HG03139 (cell line): ENCODE measurements around the gene SCGB1A1.
"Not testable (repeated sequence)": the region's sequence is repeated elsewhere in the genome, so short reads cannot be mapped to it uniquely, and the experiment has no call there.

Experiments used
- ATAC-seq: cut with Tn5 transposase; IDR thresholded peaks from one replicate; pipeline ENCODE4 v1.9.1; 2021; ENCODE audit not compliant: unreplicated experiment

SCGB1A1 gene

DNA sequence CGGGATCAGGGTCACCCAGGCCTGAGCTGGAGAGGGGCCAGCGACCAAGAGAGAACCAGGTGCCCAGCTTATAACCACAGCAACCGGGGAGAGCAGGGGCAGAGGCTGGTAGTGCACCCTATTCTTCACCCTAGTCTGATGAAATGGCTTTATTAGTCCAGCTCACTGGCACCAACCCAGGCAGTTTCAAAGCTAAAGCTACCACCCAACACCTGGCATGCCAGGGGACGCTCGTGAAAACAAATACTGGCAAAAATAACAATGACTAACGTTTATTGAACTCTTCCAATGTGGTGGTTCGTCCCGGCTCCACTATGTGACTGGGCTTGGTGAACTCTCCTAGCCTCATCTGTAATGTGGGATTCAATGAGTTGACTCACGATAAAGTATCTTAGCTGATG, 30.6 kb downstream of the SCGB1A1 start:
- ATAC-seq: no peak

DNA sequence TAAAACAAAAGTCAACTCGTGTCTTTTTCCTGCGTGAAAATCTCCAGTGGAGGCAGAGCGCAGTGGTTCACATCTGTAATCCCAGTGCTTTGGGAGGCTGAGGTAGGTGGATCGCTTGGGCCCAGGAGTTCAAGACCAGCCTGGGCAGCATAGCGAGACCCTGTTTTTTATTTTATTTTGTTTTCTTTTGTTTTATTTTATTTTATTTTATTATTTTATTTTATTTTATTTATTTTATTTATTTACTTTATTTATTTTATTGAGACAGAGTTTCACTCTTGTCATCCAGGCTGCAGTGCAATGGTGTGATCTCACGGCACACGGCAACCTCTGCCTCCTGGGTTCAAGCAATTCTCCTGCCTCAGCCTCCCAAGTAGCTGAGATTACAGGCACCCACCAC, 31.1 kb downstream of the SCGB1A1 start:
- ATAC-seq: not testable (repeated sequence)

DNA sequence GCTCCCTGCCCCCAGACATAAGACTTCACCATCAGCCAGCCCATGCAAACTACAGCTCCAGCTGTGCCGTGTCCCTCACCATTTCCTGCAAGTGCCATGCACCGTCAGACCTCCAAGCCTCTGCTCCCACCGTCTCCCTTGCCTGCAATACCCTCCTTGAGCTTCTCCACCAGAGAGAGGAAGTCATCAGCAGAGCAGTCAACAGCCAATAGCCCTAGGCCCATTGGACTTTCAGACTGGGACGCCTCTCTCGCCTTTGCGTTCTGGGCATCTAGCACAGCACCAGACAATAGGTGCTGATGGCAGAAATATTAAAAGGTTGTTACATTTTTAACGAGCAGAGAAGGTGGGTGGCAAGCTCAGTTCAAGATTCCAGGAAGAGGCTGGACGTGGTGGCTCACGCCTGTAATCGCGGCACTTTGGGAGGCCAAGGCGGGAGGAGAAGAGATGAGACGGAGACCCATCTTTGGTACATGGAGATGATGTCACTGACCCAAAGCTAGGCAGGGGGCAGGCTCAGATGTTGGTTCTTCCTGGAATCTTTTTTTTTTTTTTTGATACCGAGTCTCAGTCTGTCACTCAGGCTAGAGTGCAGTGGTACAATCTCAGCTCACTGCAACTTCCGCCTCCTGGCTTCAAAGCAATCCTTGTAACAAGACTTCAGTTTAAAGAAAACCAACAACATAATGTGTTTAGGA, 31.9 kb downstream of the SCGB1A1 start:
- ATAC-seq: no peak

DNA sequence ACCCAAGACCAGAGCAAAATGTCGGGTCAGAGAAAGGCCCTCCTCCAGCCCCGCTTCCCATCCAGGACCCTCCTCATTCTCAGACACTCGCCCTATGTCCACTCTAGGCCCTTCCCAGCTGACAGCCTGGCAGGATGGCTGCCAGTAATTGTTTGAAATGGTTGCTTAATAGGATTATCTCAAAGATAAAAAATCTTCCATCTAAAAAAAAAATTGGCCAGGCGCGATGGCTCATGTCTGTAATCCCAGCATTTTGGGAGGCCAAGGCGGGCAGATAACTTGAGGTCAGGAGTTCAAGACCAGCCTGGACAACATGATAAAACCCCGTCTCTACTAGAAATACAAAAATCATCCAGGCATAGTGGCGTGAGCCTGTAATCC, 32.4 kb downstream of the SCGB1A1 start:
- no peak for ATAC-seq

DNA sequence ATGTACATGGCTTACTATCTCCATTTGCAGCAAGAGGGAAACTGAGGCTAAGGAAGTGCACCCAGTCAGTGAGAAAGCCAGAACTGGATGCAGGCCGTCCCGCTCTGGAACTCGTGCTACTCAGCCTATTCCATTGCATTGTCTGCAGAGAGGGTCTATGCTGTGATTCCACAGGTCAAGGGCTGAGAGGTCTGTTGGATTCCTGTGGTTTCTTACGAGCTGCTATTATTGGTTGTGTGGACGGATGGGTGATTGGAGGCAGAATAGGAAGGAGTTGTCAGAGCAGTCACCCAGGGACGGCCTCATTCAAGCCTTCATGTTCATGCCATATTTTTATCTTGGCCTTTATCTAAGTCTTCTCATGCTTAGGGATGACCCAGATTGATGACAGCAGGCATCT, 33.4 kb downstream of the SCGB1A1 start:
- no peak for ATAC-seq

DNA sequence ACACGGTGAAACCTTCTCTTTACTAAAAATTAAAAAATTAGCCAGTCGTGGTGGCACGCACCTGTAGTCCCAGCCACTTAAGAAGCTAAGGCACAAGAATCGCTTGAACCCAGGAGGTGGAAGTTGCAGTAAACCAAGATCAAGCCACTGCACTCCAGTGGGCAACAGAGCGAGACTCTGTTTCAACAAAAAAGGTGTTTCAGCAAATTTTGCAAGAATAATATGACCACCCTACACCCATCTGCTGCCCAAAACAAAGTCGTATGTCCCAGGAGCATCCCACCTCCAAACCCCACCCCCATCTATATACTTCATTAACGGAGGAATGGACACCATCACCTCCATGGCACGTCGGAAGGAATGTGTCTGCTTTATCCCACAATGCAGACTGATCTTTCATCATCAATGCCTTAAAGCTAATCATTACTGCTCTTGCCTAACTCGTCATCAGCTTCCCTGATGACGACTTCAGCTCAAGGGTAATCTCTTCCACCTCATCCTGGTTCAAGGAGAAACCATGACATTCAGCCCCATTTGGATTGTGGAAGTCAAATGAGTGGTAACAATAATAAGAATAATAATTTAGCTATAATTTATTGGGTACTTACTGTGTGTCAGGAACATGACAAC, 34.1 kb downstream of the SCGB1A1 start:
- ATAC-seq: no peak

DNA sequence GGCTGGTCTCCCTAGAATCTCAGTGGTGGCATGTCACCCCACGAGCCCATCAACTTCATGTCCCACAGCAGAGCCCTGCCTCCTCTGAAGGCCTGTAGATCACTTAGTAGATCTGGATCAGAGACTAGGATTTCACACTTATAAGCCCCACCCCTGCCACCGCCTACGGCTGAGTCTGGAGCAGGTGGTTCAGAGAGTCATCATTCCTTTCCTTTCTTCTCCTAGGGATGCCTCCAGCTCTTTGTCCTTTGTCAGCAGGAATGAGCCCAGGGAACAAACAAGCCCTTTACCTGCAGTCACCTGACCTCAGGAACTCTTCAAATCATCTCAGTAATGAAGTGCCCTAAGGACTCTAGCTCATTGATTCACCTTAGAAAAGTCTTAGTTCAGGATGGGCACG, 37.8 kb downstream of the SCGB1A1 start:
- ATAC-seq: no peak

DNA sequence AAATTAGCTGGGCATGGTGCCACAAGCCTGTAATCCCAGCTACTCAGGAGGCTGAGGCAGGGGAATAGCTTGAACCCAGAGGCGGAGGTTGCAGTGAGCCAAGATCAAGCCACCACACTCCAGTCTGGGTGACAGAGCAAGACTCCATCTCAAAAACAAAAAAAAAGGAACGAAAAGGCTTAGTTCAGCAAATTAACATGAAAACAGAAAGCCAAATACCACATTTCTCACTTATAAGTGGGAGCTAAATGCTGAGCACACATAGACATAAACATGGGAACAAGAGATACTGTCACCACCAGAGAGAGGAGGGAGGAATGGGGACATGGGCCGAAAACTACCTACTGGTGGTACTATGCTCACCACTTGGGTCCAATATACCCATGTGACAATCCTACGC, 38.6 kb downstream of the SCGB1A1 start:
- ATAC-seq: no peak

DNA sequence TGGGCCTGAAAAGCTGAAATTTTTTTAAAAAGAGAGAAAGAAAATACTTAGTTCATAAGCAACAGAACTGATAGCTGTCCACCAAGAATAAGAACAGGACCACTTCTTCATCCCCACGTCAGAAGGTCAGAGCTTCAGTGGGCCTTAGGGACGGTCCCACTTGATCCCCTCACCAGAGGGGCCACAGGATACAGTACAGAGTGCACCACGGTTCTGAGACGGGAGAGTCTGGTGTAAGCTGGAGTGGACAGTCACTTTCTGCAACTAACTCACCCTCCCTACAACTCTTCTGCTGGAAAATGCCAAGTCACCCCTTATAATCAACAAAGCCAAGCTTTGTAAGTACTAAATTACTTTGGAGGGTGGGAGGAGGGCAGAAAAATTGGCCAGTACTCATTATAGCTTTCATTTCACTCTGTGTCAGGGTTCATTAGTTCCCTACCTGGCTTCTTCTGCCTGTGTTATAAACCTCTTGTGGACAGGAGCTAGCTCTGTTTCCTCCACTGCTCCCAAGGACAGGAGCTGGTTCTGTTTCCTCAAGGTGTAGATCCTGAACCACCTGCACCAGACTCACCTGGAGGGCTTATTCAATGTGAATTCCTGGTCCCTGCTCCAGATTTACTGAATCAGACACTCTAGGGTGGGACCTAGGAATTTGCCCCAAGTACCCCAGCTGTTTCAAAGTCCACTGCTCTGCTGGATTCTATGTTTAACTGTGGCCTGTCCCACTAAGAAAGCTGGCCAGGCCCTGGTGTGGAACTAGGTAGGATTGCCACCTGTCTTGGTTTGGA, 39.6 kb downstream of the SCGB1A1 start:
- no peak for ATAC-seq

DNA sequence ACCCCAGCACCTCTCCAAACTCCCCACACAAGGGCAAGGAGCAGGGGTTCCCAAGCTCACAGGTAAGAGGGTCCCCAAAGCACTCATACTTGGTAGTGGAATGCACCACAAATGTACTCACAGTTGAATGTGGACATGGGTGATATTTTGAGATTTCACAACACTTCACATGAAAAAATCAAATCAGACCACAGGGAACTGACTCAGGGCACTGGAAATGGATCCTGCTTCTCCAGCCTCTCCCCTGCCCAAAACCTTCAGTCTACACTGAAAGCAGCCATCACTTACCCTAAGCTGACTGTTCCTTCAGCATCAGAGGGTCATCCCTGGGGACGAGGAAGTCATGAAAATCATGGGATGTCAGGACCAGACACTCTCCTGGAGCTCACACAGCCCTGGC, 40.2 kb downstream of the SCGB1A1 start:
- ATAC-seq: no peak

DNA sequence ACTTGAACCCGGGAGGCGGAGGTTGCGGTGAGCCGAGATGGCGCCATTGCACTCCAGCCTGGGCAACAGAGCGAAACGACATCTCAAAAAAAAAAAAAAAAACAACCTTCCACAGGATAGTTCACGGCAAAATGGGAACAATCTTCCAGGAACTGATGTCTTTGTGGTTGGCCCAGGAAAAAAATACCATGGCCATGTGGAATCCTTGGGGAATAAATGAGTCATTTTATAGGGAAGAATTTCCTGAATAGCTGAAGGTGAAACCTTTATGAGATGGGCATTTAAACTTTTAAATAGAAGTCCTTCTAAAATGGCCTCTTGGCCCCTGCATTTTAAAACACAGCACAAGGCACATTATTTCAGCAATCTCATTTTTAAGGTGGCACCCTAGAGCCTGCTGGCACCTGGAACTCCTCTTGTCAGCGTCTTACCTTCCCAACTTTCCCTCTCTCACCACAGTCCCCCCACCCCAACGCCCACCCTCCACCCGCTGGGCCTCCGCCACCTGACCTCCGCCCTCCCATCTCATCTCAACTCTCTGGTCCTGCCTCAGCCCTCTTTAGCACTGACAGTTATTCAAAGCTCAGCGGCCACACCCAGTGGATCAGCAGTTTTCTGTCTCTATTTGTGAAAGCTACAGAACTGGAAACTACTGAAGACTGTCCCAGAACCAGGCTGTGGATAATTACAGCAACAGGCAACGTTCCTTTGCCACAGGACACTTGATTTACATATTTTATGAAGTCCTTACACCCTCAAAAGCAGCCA, 43.1 kb downstream of the SCGB1A1 start:
- no peak for ATAC-seq

DNA sequence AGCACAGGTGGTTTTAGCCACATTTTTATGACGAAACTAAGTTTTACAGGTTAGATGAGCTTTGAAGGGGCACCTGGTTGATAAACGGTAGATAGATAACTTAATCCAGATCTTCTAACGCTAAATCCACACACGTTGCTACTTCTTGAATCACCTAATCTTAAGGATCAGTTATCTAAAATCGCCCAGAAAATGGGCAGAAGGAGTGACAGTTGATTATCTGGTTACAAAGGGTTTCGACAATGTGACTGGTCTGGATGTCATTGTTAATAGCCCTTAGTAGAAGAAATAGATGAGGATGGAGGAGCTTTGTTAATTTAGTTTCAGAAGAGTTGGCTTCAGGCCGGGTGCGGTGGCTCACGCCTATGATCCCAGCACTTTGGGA, 43.7 kb downstream of the SCGB1A1 start:
- ATAC-seq: no peak

DNA sequence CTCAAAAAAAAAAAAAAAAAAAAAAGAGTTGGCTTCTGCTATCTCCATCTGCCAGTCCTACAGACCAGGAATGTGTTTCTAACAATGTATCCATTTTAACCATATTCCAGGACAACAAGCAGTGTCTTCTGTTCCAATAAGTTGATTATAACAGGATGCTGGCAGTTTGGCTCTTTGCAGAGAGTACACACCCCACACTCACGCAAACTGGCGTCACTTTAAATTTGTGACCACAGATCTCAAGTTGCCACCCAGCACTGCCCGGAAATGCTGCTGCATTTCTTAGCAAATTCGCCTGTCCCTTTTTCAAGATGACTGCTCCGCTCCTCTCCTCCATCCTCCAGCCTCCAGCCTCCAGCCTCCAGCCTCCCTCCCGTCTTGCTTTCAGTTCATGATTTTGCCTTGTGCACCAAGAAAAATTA, 44.3 kb downstream of the SCGB1A1 start:
- no peak for ATAC-seq

DNA sequence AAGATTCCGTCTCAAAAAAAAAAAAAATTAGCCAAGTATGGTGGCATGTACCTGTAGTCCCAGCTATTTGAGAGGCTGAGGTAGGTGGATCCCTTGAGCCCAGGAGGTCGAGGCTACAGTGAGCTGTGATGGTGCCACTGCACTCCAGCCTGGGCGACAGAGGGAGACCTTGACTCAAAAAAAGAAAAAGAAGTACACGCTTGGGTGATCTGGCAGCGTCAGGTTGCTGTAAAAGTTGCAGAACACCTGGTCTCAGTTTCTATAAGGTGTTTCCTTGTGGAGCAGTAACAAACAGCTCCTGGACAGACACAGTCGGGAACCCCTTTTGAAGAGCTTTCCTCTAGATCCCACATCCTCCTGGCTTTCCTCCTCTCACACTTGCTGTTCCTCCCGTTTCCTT, 45.8 kb downstream of the SCGB1A1 start:
- ATAC-seq: no peak

DNA sequence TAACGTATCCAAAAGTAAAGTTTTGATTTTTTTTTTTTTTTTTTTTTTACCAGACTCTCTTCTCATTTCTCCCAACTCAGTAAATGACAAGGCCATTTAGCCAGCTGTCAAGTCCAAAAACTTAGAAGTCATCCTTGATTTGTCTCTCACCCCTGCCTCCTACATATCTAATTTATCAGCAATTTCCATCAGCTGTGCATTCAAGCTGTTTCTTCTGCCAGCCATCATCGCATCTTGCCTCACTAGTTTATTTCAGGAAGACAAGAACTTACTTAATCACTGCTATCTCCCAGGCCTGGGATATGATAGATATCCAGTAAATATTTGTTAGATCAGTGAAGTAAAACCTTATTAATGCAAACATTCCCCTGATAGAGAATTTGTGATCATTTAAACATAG, 47.6 kb downstream of the SCGB1A1 start:
- no peak for ATAC-seq

DNA sequence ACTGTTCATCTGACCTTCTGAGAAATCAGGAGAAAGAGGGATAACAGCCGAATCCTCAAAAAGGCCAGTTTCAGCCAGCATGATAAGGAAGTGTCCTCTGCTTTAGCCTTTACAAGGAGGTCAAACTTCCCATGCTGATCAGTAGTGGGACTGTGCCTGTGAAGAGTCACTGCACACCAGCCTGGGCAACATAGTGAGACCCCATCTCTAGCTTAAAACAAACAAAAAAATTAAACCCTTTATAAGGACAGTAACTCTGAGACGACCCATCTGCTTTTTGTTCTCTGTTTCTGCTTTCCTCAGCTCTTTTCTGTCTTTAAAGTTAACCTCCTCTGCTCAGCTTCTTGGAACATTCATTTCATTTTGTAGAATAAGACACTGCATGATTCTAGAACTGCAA, 49.7 kb downstream of the SCGB1A1 start:
- no peak for ATAC-seq

DNA sequence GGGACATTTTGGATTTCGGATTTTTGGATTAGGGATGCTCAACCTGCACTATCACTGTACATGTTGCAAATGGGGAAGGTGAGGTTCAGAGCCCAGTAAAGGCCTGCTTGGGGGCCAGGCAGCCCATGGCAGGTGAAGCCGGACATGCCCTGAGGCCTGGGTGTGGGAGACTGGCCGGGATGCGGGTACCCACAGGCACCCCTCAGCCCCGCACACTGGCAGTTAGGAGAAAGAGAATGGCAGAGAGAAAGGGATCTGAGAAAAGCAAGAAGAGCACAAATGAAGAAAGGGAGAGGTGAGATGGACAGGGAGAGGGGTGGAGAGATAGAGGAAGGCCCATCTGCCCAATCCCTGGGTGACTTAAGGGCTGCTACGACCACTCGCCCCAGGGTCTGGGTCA, 52.8 kb downstream of the SCGB1A1 start:
- no peak for ATAC-seq

DNA sequence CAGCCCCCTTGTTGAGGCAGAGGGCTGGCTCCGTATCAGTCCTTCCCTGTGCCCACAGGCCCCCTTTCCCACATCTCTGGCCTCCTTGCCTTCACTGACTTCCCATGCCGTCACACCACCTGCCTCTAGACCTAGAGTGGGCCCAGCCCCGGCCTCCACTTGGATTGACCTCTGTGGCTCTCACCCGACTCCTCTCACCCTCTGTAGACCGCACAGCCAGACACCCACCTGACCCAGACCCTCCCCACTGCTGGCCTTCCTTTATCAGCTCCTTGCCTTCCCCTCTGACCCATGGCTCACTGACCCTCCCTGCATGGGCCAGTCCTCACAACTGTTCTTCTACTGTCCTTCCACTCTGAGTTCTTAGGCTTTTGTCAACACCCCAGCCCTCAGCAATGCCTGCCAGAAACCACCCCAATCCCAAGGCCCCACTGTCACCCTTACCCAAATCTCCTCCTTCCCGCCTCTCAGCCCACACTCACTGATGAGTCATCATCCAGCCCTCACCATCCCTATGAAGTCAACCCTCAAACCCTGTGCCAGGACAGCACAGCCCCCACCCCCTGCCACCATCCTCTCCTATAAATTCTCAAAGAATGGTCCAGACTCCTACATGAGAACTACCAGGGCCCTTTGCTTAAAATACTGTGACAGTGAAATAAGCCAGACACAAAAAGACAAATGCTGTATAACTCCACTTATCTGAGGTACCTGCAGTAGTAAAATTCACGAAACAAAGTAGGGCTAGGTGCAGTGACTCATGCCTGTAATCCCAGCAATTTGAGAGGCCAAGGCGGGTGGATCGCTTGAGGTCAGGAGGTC, 53.4 kb downstream of the SCGB1A1 start:
- no peak for ATAC-seq
